Skin of body (tissue), 2 donors: ENCODE measurements around the gene JADE3. TPM values are rescaled to one million over a fixed set of nuclear protein-coding genes. Genes with fewer than 3 reads are reported as not detected.

Source experiments
- DNase-seq: peaks from one replicate; lab custom pipeline; 2025; lab: John Stamatoyannopoulos, UW
- total RNA-seq: library from RNA; depleted of rRNA; stranded (reverse); fragments of >200 nt; gene quantifications from one replicate; pipeline ENCODE4 v1.2.3, GENCODE V29; 2014

JADE3 gene
- total RNA-seq: 7.7 TPM

- peak; percentile 10 for DNase-seq
These were observed at the start of gene JADE3 for GRCh38 chrX:46912098-46912602. Gene JADE3, plus strand, starts transcription at chrX:46912421. Its CDS starts 72,474 bp downstream, at chrX:46984895.

- DNase-seq: no peak
These were observed 49.1 kb upstream of the JADE3 start for GRCh38 chrX:46863072-46863471.

GRCh38 chrX:46864606-46865005, 47.6 kb upstream of the JADE3 start:
- DNase-seq: no peak

- DNase-seq: no peak
These were observed 46.9 kb upstream of the JADE3 start for GRCh38 chrX:46865281-46865680.

GRCh38 chrX:46866726-46867125, 45.5 kb upstream of the JADE3 start:
- DNase-seq: no peak

- no peak for DNase-seq
These were observed 38.5 kb upstream of the JADE3 start for GRCh38 chrX:46873746-46874145.

GRCh38 chrX:46876901-46877300, 35.3 kb upstream of the JADE3 start:
- no peak for DNase-seq

GRCh38 chrX:46882266-46882665, 30.0 kb upstream of the JADE3 start:
- no peak for DNase-seq

- no peak for DNase-seq
These were observed 27.4 kb upstream of the JADE3 start for GRCh38 chrX:46884799-46885198.

GRCh38 chrX:46898207-46898606, 14.0 kb upstream of the JADE3 start:
- no peak for DNase-seq

GRCh38 chrX:46903458-46904242, 8.6 kb upstream of the JADE3 start:
- peak; percentile 51 for DNase-seq

GRCh38 chrX:46904626-46905025, 7.6 kb upstream of the JADE3 start:
- DNase-seq: no peak

- no peak for DNase-seq
These were observed 1.8 kb upstream of the JADE3 start for GRCh38 chrX:46910415-46910814.

GRCh38 chrX:46912603-46913491, 626 bp downstream of the JADE3 start:
- no peak for DNase-seq

- no peak for DNase-seq
These were observed 1.4 kb downstream of the JADE3 start for GRCh38 chrX:46913667-46914066.

- no peak for DNase-seq
These were observed 4.1 kb downstream of the JADE3 start for GRCh38 chrX:46916273-46916672.

GRCh38 chrX:46917622-46918021, 5.4 kb downstream of the JADE3 start:
- DNase-seq: no peak

- no peak for DNase-seq
These were observed 6.2 kb downstream of the JADE3 start for GRCh38 chrX:46918434-46918833.

- no peak for DNase-seq
These were observed 8.0 kb downstream of the JADE3 start for GRCh38 chrX:46920235-46920634.

GRCh38 chrX:46922611-46923010, 10.4 kb downstream of the JADE3 start:
- no peak for DNase-seq

- DNase-seq: no peak
These were observed 15.5 kb downstream of the JADE3 start for GRCh38 chrX:46927718-46928117.
